MM.1S (cell line): ENCODE measurements around the gene GEMIN8.
A peak's percentile ranks its signal among the peaks of the same experiment; 100 is the strongest.

Experiments
- DNase-seq: peaks from one replicate; pipeline ENCODE4 v3.0.0-alpha.2; 2015
- H2AFZ ChIP-seq: fragments of 300-600 bp; sonication (generic); 2 replicates; pipeline ENCODE4 v1.6.0; 2016; ENCODE audit warnings: antibody characterized with exemption, low read length
- H3F3A ChIP-seq: fragments of 300-600 bp; sonication (generic); 2 replicates; pipeline ENCODE4 v1.6.1; 2016; ENCODE audit warnings: mild to moderate bottlenecking, antibody characterized with exemption, low read length, moderate library complexity, mixed read lengths; ENCODE audit not compliant: insufficient read depth
- H3K27ac ChIP-seq: fragments of 300-600 bp; sonication (generic); 2 replicates; pipeline ENCODE4 v1.5.1; 2016; ENCODE audit warnings: mild to moderate bottlenecking, low read length
- H3K27me3 ChIP-seq: fragments of 300-600 bp; sonication (generic); replicated peaks from 2 replicates; pipeline ENCODE4 v1.6.0; 2016; ENCODE audit warnings: low read length; ENCODE audit not compliant: insufficient read depth
- H3K36me3 ChIP-seq: fragments of 300-600 bp; sonication (generic); replicated peaks from 2 replicates; pipeline ENCODE4 v1.6.1; 2016; ENCODE audit warnings: mild to moderate bottlenecking, low read length, mixed read lengths; ENCODE audit not compliant: insufficient read depth
- H3K4me1 ChIP-seq: fragments of 300-600 bp; sonication (generic); 2 replicates; pipeline ENCODE4 v1.6.1; 2016; ENCODE audit warnings: low read length, mixed read lengths
- H3K4me2 ChIP-seq: fragments of 300-600 bp; sonication (generic); 2 replicates; pipeline ENCODE4 v1.6.0; 2016; ENCODE audit warnings: low read depth, low read length
- H3K4me3 ChIP-seq: fragments of 300-600 bp; sonication (generic); 2 replicates; pipeline ENCODE4 v1.5.1; 2016; ENCODE audit warnings: low read length, mixed read lengths
- H3K79me2 ChIP-seq: fragments of 300-600 bp; sonication (generic); 2 replicates; pipeline ENCODE4 v1.6.1; 2016; ENCODE audit warnings: mixed run types, low read length, mixed read lengths
- H3K9ac ChIP-seq: fragments of 300-600 bp; sonication (generic); 2 replicates; pipeline ENCODE4 v1.6.1; 2016; ENCODE audit warnings: low read length, mixed read lengths
- H3K9me2 ChIP-seq: fragments of 300-600 bp; sonication (generic); replicated peaks from 2 replicates; pipeline ENCODE4 v1.6.1; 2016; ENCODE audit warnings: mild to moderate bottlenecking, low read length, mixed read lengths; ENCODE audit not compliant: insufficient read depth
- H3K9me3 ChIP-seq: fragments of 300-600 bp; sonication (generic); replicated peaks from 2 replicates; pipeline ENCODE4 v1.6.1; 2016; ENCODE audit warnings: mild to moderate bottlenecking, low read length, mixed read lengths; ENCODE audit not compliant: insufficient read depth
- H4K20me1 ChIP-seq: fragments of 300-600 bp; sonication (generic); 2 replicates; pipeline ENCODE4 v1.6.1; 2016; ENCODE audit warnings: mild to moderate bottlenecking, low read length, moderate library complexity, mixed read lengths; ENCODE audit not compliant: insufficient read depth
- CTCF ChIP-seq: fragments of 300-600 bp; sonication (generic); IDR thresholded peaks from 2 replicates; pipeline ENCODE4 v1.5.1; 2016; ENCODE audit warnings: antibody characterized with exemption, low read length, mixed read lengths
- EZH2 ChIP-seq: fragments of 300-600 bp; sonication (generic); optimal IDR thresholded peaks from 2 replicates; pipeline ENCODE3; 2017; ENCODE audit warnings: low read depth, mild to moderate bottlenecking, antibody characterized with exemption, low read length, mixed read lengths
- EZH2phosphoT487 ChIP-seq: fragments of 300-600 bp; sonication (generic); IDR thresholded peaks from 2 replicates; pipeline ENCODE4 v1.6.1; 2018; ENCODE audit warnings: antibody characterized with exemption, low read length

The GEMIN8 gene

DNA sequence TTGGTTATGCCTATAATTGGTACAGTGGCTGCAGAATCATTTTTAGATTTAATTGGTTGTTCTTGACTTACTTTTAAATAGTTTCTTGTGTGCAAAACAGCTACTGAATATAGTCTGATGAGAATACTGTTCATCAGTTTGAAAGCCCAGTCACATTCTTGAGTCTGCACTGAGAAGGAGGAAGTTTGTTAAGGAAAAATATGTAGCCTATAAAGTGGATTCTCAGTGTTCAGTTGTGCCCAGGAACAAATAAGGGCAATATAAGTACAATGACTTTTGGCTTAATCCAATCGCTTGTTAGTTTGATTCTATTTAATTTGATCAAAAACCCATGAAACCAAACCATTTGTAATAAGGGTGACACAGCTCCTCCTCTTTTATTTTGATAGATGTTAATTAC lies 32.8 kb upstream of the GEMIN8 start:
- Histone ChIP-seq H3K4me2 (no peak overlapping the region), H3K79me2 (no peaks in the 10 kb centered on the region), H3K9me2 (no peaks in the 10 kb centered on the region), H3K36me3 (no peaks in the 10 kb centered on the region), H3K9me3 (no peaks in the 10 kb centered on the region), H3F3A (no peaks in the 10 kb centered on the region), H3K4me1 (no peaks in the 10 kb centered on the region), H3K27ac (no peak overlapping the region), H3K27me3 (no peaks in the 10 kb centered on the region), H2AFZ (no peak overlapping the region), H4K20me1 (no peaks in the 10 kb centered on the region), H3K4me3 (no peak overlapping the region), H3K9ac (no peak overlapping the region)
- no peak for TF ChIP-seq CTCF
- no peak for TF ChIP-seq EZH2
- TF ChIP-seq EZH2phosphoT487 = no peak
- no peak for DNase-seq

GRCh38 chrX:14056206-14056605 lies 26.5 kb upstream of the GEMIN8 start:
- H3K27me3 ChIP-seq = no peaks in the 10 kb centered on the region

GRCh38 chrX:14051416-14051815 lies 21.7 kb upstream of the GEMIN8 start:
- no peak for DNase-seq
- Histone ChIP-seq H3K9me2 (no peaks in the 10 kb centered on the region), H3K9me3 (no peaks in the 10 kb centered on the region), H3K4me2 (no peak overlapping the region), H3K4me1 (no peaks in the 10 kb centered on the region), H3K4me3 (no peak overlapping the region), H3K36me3 (no peaks in the 10 kb centered on the region), H3F3A (no peaks in the 10 kb centered on the region), H4K20me1 (no peaks in the 10 kb centered on the region), H3K79me2 (no peaks in the 10 kb centered on the region), H3K9ac (no peak overlapping the region), H2AFZ (no peak overlapping the region), H3K27ac (no peak overlapping the region), H3K27me3 (no peaks in the 10 kb centered on the region)
- TF ChIP-seq EZH2phosphoT487 (no peak), CTCF (0 out of 2 replicates have a peak, but pooled peaks have one; percentile 5), EZH2 (no peak)

More at GRCh38 chrX:14056206-14056605, 26.5 kb upstream of the GEMIN8 start:
- Histone ChIP-seq H3K9ac (no peak overlapping the region), H3K4me3 (no peak overlapping the region), H3F3A (no peaks in the 10 kb centered on the region), H3K79me2 (no peaks in the 10 kb centered on the region), H3K4me1 (no peaks in the 10 kb centered on the region), H2AFZ (no peak overlapping the region), H4K20me1 (no peaks in the 10 kb centered on the region), H3K36me3 (no peaks in the 10 kb centered on the region), H3K27ac (no peak overlapping the region), H3K9me3 (no peaks in the 10 kb centered on the region), H3K9me2 (no peaks in the 10 kb centered on the region), H3K4me2 (no peak overlapping the region)
- no peak for DNase-seq
- TF ChIP-seq EZH2 = no peak
- no peak for TF ChIP-seq CTCF
- no peak for TF ChIP-seq EZH2phosphoT487
